Lower leg skin (tissue), 4 donors: ENCODE measurements around the gene PDIA2. TPM values are rescaled to one million over a fixed set of nuclear protein-coding genes. Genes with fewer than 3 reads are reported as not detected.

Experiments used
- DNase-seq, 2 donors: peaks; one replicate each; pipeline ENCODE4 v3.0.0-alpha.2; 2019; ENCODE audit warnings: low spot score in 2 of 2
- H3K4me3 ChIP-seq: fragments of 200-600 bp; sonication (generic); 2 replicates; pipeline ENCODE4 v1.5.1; 2017; ENCODE audit warnings: mild to moderate bottlenecking, low read depth; ENCODE audit not compliant: poor library complexity, severe bottlenecking
- POLR2A ChIP-seq, 2 donors: fragments of 450-650 bp; IDR thresholded peaks; one replicate each; pipeline ENCODE4 v1.6.1; 2016 to 2017; ENCODE audit warnings: antibody characterized with exemption in 2 of 2, mild to moderate bottlenecking in 1 of 2, moderate library complexity in 1 of 2
- WGBS, 2 donors: methylation state at CpG; one replicate each; pipeline ENCODE4 v1.1.5; 2018; 5-methylcytosine and 5-hydroxymethylcytosine counted together
- intact Hi-C: fragments of 100-400 bp; cut with DNase I; formaldehyde crosslinking; loops from one replicate; pipeline ENCODE4 v1.15.0; 2023; ENCODE audit warnings: low total_unique reads
- total RNA-seq, 4 donors: library from RNA; depleted of rRNA; stranded (reverse); fragments of >200 nt; gene quantifications; one replicate each; pipeline ENCODE4 v1.1.0, GENCODE V29; 2016
- TF ChIP-seq, protein P1 (sequence below), 3 donors: fragments of 450-650 bp; IDR thresholded peaks; one replicate each; pipeline ENCODE4 v1.5.1; 2016; ENCODE audit warnings: antibody characterized with exemption in 3 of 3, mild to moderate bottlenecking in 3 of 3, moderate library complexity in 2 of 3

PDIA2 gene
- total RNA-seq, 4 donors from 2014 or later = 0.12 to 0.45 (median 0.23) TPM; not detected in 1

DNA sequence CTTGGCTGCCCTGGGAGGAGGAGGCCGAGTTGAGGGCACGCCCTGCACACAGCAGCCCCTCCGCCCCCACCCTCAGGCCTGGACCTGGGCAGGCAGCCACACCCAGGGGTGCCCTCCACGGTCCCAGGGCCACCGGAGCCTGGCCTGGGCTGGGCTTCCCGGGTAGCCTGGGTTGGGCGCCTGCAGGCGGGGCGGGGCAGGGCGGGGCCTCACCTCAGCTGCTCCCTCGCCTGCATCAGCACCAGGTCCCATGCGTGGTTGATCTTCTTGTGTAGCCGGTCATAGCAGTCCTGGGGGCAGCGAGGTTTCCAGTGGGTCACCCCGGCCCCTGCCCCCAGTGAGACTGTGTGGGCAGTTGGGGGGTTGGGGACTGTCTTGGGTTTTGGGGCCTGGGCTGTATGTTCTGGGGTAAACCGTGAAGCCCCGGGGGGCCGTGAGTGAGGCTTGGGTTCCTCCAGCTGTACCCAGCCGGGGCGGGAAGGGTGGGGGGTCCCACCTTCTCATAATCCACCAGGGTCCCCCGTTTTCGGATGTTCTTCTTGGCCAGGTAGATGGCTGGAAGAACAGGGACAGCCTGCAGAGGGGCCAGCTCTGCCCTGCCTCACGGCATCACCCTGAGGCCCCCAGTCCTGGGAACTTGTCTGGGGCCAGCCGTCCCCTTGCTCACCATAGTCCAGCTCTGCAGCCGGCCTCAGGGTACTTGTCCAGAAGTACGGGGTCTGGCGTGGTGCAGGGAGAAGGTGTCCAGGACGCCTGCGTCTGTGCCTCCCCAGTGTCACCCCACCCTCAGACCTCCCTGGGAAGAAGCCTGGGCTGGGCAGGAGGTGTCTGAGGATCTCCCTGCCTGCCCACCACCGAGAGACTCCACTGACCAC lies 9.2 kb upstream of the PDIA2 start:
- intact Hi-C loops = no loop called here
- TF ChIP-seq, protein P1, sequence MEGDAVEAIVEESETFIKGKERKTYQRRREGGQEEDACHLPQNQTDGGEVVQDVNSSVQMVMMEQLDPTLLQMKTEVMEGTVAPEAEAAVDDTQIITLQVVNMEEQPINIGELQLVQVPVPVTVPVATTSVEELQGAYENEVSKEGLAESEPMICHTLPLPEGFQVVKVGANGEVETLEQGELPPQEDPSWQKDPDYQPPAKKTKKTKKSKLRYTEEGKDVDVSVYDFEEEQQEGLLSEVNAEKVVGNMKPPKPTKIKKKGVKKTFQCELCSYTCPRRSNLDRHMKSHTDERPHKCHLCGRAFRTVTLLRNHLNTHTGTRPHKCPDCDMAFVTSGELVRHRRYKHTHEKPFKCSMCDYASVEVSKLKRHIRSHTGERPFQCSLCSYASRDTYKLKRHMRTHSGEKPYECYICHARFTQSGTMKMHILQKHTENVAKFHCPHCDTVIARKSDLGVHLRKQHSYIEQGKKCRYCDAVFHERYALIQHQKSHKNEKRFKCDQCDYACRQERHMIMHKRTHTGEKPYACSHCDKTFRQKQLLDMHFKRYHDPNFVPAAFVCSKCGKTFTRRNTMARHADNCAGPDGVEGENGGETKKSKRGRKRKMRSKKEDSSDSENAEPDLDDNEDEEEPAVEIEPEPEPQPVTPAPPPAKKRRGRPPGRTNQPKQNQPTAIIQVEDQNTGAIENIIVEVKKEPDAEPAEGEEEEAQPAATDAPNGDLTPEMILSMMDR (IDR thresholded peaks at IDR 0.05) = no peak
- no peak for TF ChIP-seq POLR2A (IDR thresholded peaks at IDR 0.05)
- H3K4me3 ChIP-seq = no peak overlapping the region
- DNase-seq = no peak
- 74 to 88% methylated on average over 15 to 25 of the region's 30 CpGs for WGBS, 2 donors

DNA sequence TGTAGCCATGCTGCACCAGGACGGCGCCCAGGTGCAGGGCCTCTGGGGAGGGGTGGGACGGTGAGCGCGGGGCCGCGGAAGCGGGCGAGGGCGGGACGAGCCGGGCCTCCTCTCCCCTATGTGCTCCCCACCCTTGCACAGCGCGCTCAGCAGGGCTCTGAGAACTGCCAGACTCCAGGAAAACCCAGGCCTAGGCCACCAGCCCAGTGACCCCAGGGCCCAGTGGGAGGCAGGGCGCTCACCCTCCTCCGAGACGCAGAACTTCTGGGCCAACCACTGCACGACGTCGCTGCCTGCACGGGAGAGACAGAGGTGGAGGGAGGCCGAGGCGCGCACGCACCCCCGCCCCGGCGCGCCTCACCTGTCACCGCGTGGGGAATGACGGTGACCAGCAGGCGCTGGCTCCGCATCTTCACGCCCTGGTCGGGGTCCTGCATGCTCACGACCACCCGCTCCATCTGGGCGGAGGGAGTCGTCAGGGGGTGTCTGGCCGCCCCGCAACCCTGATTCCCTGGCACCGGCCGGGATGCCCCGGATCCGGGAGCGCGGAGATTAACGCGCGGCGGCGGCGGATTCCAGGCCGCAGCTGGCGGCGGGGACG lies 7.8 kb upstream of the PDIA2 start:
- no peak for TF ChIP-seq POLR2A (IDR thresholded peaks at IDR 0.05)
- TF ChIP-seq, protein P1 (IDR thresholded peaks at IDR 0.05) = no peak
- H3K4me3 ChIP-seq = no peak overlapping the region
- intact Hi-C loops = no loop called here
- DNase-seq = no peak
- WGBS, 2 donors = 3 to 12% methylated on average over 7 to 13 of the region's 58 CpGs

DNA sequence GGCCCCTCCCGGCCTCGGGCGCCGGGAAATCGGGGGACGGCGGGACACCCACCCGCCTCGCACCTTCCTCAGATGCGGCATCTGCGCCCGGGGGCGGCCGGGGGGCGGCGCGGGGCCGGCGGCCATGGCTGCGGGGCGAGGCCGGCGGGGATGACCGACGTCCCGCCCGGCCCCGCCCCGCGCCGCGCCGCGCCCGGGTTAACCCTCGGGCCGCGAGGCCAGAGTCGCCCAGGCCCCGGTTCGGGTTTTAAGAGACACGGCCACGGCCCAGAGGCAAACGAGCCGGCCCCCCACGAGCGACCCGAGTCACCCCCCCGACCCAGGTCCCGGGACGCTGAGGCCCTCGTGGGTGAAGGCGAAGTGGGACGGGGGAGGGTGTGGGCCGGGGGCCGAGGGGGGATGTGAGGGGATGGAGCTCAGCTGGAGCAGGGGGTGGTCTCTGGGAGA lies 7.2 kb upstream of the PDIA2 start, which contains the start of gene RGS11:
TSS of gene RGS11 (minus strand) at position 159 of the 447 bp plus-strand sequence. CDS start at position 126, 33 bp downstream.
- WGBS, 2 donors = 4 to 23% methylated on average over 7 to 38 of the region's 56 CpGs
- no peak within 1 kb of the TSS for H3K4me3 ChIP-seq
- intact Hi-C loops = no loop called here
- TF ChIP-seq, protein P1 (IDR thresholded peaks at IDR 0.05) = no peak
- no peak for TF ChIP-seq POLR2A (IDR thresholded peaks at IDR 0.05)
- no peak for DNase-seq

DNA sequence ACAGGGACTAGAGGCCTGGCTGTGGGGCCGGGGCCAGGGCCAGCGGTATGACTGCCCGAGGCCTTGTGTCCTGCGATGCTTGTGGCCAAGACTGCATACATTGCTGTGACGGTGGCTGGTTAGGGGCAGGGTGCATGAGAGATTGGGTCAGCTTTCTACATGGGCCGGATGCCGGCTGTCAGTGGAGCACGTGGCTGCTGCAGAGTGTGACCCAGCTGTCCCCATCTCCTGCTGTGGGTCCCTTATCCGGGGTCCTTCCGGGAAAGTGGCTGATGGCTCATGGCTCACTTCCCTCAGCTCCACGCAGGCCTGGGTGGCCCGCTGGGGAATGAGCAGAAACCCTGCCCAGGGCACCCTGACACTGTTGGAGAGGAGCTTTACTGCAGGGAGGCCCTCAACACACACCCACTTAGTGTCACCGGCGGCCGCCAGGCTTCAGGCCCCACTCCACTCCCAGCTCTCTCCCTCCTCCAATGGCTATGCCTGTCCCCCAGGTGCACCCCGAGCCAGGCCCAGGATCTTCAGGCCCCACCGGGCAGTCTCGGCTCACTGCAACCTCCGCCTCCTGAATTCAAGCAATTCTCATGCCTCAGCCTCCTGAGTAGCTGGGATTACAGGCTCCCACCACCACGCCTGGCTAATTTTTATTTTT lies 6.4 kb upstream of the PDIA2 start:
- H3K4me3 ChIP-seq = no peak overlapping the region

DNA sequence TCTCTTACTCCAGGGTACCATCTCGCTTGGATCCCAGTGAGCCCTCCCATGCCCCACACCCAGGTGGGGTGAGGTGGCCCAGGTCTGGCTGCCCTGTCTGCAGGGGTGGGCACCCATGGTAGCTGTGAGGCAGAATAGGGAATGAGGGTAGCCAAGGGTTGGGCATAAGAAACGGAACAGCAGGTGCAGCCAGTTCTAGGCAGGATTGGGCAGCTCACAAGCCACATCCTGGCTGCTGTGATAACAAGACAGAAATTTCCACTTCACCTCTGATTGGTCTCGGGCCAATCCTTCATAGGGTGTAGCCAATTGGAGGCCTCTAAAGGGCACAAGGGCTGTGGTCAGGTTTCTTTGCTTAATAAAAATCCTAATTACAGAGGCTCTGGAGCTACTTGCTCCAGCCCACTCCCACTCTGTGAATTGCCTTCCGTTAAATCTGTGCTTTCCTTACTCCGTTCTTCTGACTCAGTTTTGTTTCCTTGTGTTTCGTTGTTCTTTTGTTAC lies 4.0 kb upstream of the PDIA2 start:
- DNase-seq = no peak
- 43 to 58% methylated on average over 6 of the region's 6 CpGs for WGBS, 2 donors
- no peak overlapping the region for H3K4me3 ChIP-seq
- TF ChIP-seq POLR2A (IDR thresholded peaks at IDR 0.05) = no peak
- TF ChIP-seq, protein P1 (IDR thresholded peaks at IDR 0.05) = no peak
- intact Hi-C loops = no loop called here

More for the DNA sequence above, 6.4 kb upstream of the PDIA2 start:
- TF ChIP-seq POLR2A (IDR thresholded peaks at IDR 0.05) = no peak
- TF ChIP-seq, protein P1 (IDR thresholded peaks at IDR 0.05) = no peak
- intact Hi-C loops = no loop called here
- WGBS, 2 donors = 86 to 92% methylated on average over 15 to 20 of the region's 20 CpGs
- DNase-seq = no peak
